Lung (tissue), 12 donors: Measurements from ENCODE around the gene PDLIM1. TPM values are rescaled to one million over a fixed set of nuclear protein-coding genes. Genes with fewer than 3 reads are reported as not detected.

ENCODE experiments used
- ATAC-seq: fragments of 200-7000 bp; cut with Tn5 transposase; one replicate; pipeline ENCODE4 v1.9.1; 2020; ENCODE audit warnings: moderate number of reproducible peaks; ENCODE audit not compliant: insufficient read depth, low FRiP score
- DNase-seq, 3 donors: peaks; one replicate each; pipeline ENCODE4 v3.0.0-alpha.2; 2013 to 2017
- H3K27ac ChIP-seq, 2 donors: one replicate each; pipeline ENCODE4 v1.5.1; 2013; ENCODE audit warnings: mild to moderate bottlenecking in 2 of 2, moderate library complexity in 2 of 2, control low read depth in 1 of 2, inconsistent platforms in 1 of 2, low read depth in 1 of 2, low read length in 1 of 2
- H3K27me3 ChIP-seq, 3 donors: one replicate each; pipeline ENCODE4 v1.5.1; 2013; ENCODE audit warnings: low read length in 2 of 3; ENCODE audit not compliant: control insufficient read depth in 3 of 3, insufficient read depth in 3 of 3
- H3K36me3 ChIP-seq, 4 donors: one replicate each; pipeline ENCODE4 v1.5.1; 2013; ENCODE audit warnings: low read length in 4 of 4, mild to moderate bottlenecking in 1 of 4, moderate library complexity in 1 of 4; ENCODE audit not compliant: control insufficient read depth in 4 of 4, insufficient read depth in 4 of 4
- H3K4me1 ChIP-seq, 5 donors: one replicate each; pipeline ENCODE4 v1.5.1; 2013; ENCODE audit warnings: low read length in 5 of 5, mild to moderate bottlenecking in 2 of 5, moderate library complexity in 1 of 5; ENCODE audit not compliant: control insufficient read depth in 5 of 5, insufficient read depth in 5 of 5
- H3K4me3 ChIP-seq: one replicate; pipeline ENCODE4 v1.5.1; 2013; ENCODE audit warnings: mild to moderate bottlenecking, control low read depth, moderate library complexity
- H3K9ac ChIP-seq, 2 donors: one replicate each; pipeline ENCODE4 v1.5.1; 2013; ENCODE audit warnings: low read length in 2 of 2, control low read depth in 1 of 2; ENCODE audit not compliant: insufficient read depth in 1 of 2
- H3K9me3 ChIP-seq, 4 donors: one replicate each; pipeline ENCODE4 v1.5.1; 2013; ENCODE audit warnings: low read length in 3 of 4, mild to moderate bottlenecking in 1 of 4, moderate library complexity in 1 of 4; ENCODE audit not compliant: control insufficient read depth in 4 of 4, insufficient read depth in 3 of 4
- CTCF ChIP-seq: IDR thresholded peaks from 2 replicates; pipeline ENCODE4 v1.5.1; 2012; ENCODE audit warnings: mild to moderate bottlenecking; ENCODE audit errors: control extremely low read depth, extremely low read depth
- WGBS, 2 donors: extraction: QIAGEN DNeasy Blood & Tissue Kit; methylation state at CpG; one replicate each; pipeline ENCODE4 v1.1.7; 2013; 5-methylcytosine and 5-hydroxymethylcytosine counted together
- polyA plus RNA-seq, 2 donors: library from polyadenylated mRNA; stranded (reverse); fragments of 200-250 nt; gene quantifications; one replicate each; pipeline ENCODE4 v1.2.1, GENCODE V29; 2013
- total RNA-seq, 2 donors: library from RNA; depleted of rRNA in 1 of 2; stranded (reverse); fragments of >200 nt in 1 of 2; gene quantifications; one replicate each; pipeline ENCODE4 v1.2.1, GENCODE V29; 2014 to 2021
- donor health status: control.
- donor health status: control.
- donor health status: Bipolar disorder and iron deficiency.
- donor health status: healthy.
- donor health status: DM: yes; HTN: yes; CAD: no.

PDLIM1 gene
- total and polyA plus RNA-seq, 4 donors = 61.4 to 243 (median 178) TPM

- 83 to 89% methylated on average over 4 of the region's 4 CpGs for WGBS, 2 donors
- Histone ChIP-seq H3K9ac (no peak overlapping the region), H3K4me1 (peaks cover 0 to 3% (median 0%) of the 10 kb centered on the region in 5 donors), H3K4me3 (no peak overlapping the region), H3K9me3 (no peaks in the 10 kb centered on the region), H3K27ac (no peak overlapping the region), H3K27me3 (no peaks in the 10 kb centered on the region), H3K36me3 (no peaks in the 10 kb centered on the region)
- TF ChIP-seq CTCF = no peak
- DNase-seq (no peak), ATAC-seq (no peak)
Measured at GRCh38 chr10:95304463-95304862, 13.7 kb upstream of the PDLIM1 start.

GRCh38 chr10:95303950-95304349, 13.1 kb upstream of the PDLIM1 start:
- Histone ChIP-seq H3K27ac (no peak overlapping the region), H3K4me1 (peaks cover 0 to 3% (median 0%) of the 10 kb centered on the region in 5 donors), H3K27me3 (no peaks in the 10 kb centered on the region), H3K36me3 (no peaks in the 10 kb centered on the region), H3K4me3 (no peak overlapping the region), H3K9me3 (no peaks in the 10 kb centered on the region), H3K9ac (no peak overlapping the region)
- 96 to 99% methylated on average over 1 of the region's 1 CpG for WGBS, 2 donors
- ATAC-seq = no peak
- TF ChIP-seq CTCF = no peak
- no peak for DNase-seq

GRCh38 chr10:95303535-95303934, 12.7 kb upstream of the PDLIM1 start:
- no peak overlapping the region for H3K9ac ChIP-seq
- ATAC-seq = no peak
- DNase-seq = no peak
- H3K36me3 ChIP-seq = no peaks in the 10 kb centered on the region
- H3K9me3 ChIP-seq = no peaks in the 10 kb centered on the region
- no peaks in the 10 kb centered on the region for H3K27me3 ChIP-seq
- H3K4me3 ChIP-seq = no peak overlapping the region
- no peak for TF ChIP-seq CTCF
- H3K27ac ChIP-seq = no peak overlapping the region
- peaks cover 0 to 3% (median 0%) of the 10 kb centered on the region in 5 donors for H3K4me1 ChIP-seq
- WGBS, 2 donors = 89 to 97% methylated on average over 8 of the region's 8 CpGs

GRCh38 chr10:95300022-95300539, 9.3 kb upstream of the PDLIM1 start:
- 84 to 88% methylated on average over 3 of the region's 3 CpGs for WGBS, 2 donors
- no peak overlapping the region for H3K9ac ChIP-seq
- H3K27me3 ChIP-seq = peaks cover 0 to 2% (median 0%) of the 10 kb centered on the region in 3 donors
- H3K4me1 ChIP-seq = peaks cover 0 to 11% (median 6%) of the 10 kb centered on the region in 5 donors
- H3K27ac ChIP-seq = no peak overlapping the region
- H3K9me3 ChIP-seq = no peaks in the 10 kb centered on the region
- no peak for TF ChIP-seq CTCF
- ATAC-seq = no peak
- no peak overlapping the region for H3K4me3 ChIP-seq
- no peak for DNase-seq
- H3K36me3 ChIP-seq = no peaks in the 10 kb centered on the region
